Natural killer cell (primary cell): ENCODE data around the gene DGAT2. TPM values are rescaled to one million over a fixed set of nuclear protein-coding genes. Genes with fewer than 3 reads are reported as not detected.

Experiments
- ATAC-seq, 3 donors: fragments of 150-1000 bp in 2 of 3; fragments of 200-7000 bp in 1 of 3; cut with Tn5 transposase; 1 replicate in 1 of 3; 2 replicates in 2 of 3; pipeline ENCODE4 v1.10.0; 2021; ENCODE audit warnings: mild to moderate bottlenecking in 2 of 3, moderate library complexity in 2 of 3
- DNase-seq, 2 donors: peaks; one replicate each; pipeline versions ENCODE4 v3.0.0 to v3.0.0-alpha.2; 2013 to 2021; ENCODE audit warnings: mixed read lengths in 1 of 2
- H3K27ac ChIP-seq: one replicate; pipeline ENCODE4 v1.5.1; 2013; ENCODE audit warnings: mild to moderate bottlenecking, low read length
- H3K27me3 ChIP-seq: one replicate; pipeline ENCODE4 v1.6.1; 2013; ENCODE audit warnings: low read length; ENCODE audit not compliant: control insufficient read depth, insufficient read depth
- H3K36me3 ChIP-seq: one replicate; pipeline ENCODE4 v1.6.1; 2013; ENCODE audit warnings: low read length; ENCODE audit not compliant: control insufficient read depth, insufficient read depth
- H3K4me1 ChIP-seq: one replicate; pipeline ENCODE4 v1.6.1; 2013; ENCODE audit warnings: low read length; ENCODE audit not compliant: control insufficient read depth, insufficient read depth
- H3K4me3 ChIP-seq: one replicate; pipeline ENCODE4 v1.5.1; 2013; ENCODE audit warnings: low read length
- H3K9me3 ChIP-seq: one replicate; pipeline ENCODE4 v1.6.1; 2013; ENCODE audit warnings: low read length; ENCODE audit not compliant: control insufficient read depth, insufficient read depth
- H3K27ac Mint-ChIP-seq, 2 donors: one replicate each; pipeline ENCODE4 v1.8.0; 2022; ENCODE audit warnings: mild to moderate bottlenecking in 2 of 2, mixed read lengths in 2 of 2, moderate library complexity in 1 of 2
- H3K27me3 Mint-ChIP-seq, 2 donors: one replicate each; pipeline ENCODE4 v1.8.0; 2022; ENCODE audit warnings: low read depth in 2 of 2, mixed read lengths in 2 of 2
- H3K36me3 Mint-ChIP-seq: one replicate; pipeline ENCODE4 v1.8.0; 2022; ENCODE audit warnings: mixed read lengths
- H3K4me1 Mint-ChIP-seq, 2 donors: one replicate each; pipeline ENCODE4 v1.8.0; 2022; ENCODE audit warnings: mixed read lengths in 2 of 2
- H3K4me3 Mint-ChIP-seq: one replicate; pipeline ENCODE4 v1.8.0; 2022; ENCODE audit warnings: mild to moderate bottlenecking, moderate library complexity, mixed read lengths
- H3K9me3 Mint-ChIP-seq, 2 donors: one replicate each; pipeline ENCODE4 v1.8.0; 2022; ENCODE audit warnings: mixed read lengths in 2 of 2
- WGBS: methylation state at CpG from one replicate; pipeline ENCODE4 v1.1.7; 2013; ENCODE audit warnings: missing lambda C conversion rate; ENCODE audit not compliant: insufficient coverage; 5-methylcytosine and 5-hydroxymethylcytosine counted together
- intact Hi-C: fragments of 100-400 bp; cut with micrococcal nuclease; formaldehyde crosslinking; loops from one replicate; pipeline ENCODE4 v1.14.2; 2022
- total RNA-seq, 4 donors: library from RNA; stranded (reverse); fragments of 120-200 nt in 1 of 4; gene quantifications; one replicate each; pipeline versions ENCODE4 v1.2.3 to v1.2.4, GENCODE V29; 2013 to 2022
- TF ChIP-seq, protein P1 (sequence below): fragments of 200-600 bp; IDR thresholded peaks from one replicate; pipeline ENCODE4 v1.8.0; 2022; ENCODE audit warnings: antibody characterized with exemption

Gene DGAT2
- total RNA-seq, 3 donors from 2014 or later (not counting 1 experiment from before 2014, with no cell fraction given) = 0.24 to 2.8 (median 0.75) TPM

DNA sequence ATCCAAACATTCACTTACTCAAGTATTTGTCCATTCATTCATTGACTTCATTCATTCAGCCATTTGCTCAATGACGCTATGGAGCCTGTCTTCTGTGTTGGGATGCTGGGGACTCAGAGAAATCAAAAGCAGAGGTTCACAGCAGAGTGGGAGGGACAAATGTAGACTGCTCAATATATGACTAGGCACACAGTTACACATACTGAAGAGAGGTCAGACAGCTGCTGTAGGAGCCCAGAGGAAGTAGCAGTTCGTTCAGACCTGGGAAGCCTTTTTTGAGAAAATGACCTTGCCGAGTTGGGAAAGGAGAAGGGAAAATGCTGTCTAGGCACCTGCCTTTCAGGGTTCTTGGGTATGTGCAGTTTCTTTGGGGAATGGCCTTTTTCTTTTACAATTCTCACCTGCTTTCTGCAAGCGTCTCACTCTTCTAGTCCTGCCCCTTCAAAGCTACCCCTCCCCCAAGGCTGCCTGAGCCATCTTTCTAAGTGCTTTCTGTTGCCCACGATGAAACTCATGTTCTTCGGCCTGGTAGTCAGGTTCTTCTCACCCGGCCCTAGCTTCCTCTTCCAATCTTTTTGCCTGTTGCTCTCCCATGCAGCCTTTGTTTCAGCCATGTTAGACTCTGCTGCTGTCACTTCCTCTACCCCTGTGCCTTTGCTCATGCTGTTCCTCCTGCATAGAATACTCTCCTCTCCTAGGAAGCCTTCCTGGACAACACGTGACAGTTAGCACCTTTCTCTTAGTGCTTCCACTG is 42.2 kb downstream of the DGAT2 start:
- Histone ChIP-seq H3K9me3 (no peaks in the 10 kb centered on the region), H3K4me1 (peaks cover 10% of the 10 kb centered on the region), H3K36me3 (no peaks in the 10 kb centered on the region), H3K27me3 (no peaks in the 10 kb centered on the region), H3K4me3 (no peak overlapping the region), H3K27ac (no peak overlapping the region)
- TF ChIP-seq, protein P1, sequence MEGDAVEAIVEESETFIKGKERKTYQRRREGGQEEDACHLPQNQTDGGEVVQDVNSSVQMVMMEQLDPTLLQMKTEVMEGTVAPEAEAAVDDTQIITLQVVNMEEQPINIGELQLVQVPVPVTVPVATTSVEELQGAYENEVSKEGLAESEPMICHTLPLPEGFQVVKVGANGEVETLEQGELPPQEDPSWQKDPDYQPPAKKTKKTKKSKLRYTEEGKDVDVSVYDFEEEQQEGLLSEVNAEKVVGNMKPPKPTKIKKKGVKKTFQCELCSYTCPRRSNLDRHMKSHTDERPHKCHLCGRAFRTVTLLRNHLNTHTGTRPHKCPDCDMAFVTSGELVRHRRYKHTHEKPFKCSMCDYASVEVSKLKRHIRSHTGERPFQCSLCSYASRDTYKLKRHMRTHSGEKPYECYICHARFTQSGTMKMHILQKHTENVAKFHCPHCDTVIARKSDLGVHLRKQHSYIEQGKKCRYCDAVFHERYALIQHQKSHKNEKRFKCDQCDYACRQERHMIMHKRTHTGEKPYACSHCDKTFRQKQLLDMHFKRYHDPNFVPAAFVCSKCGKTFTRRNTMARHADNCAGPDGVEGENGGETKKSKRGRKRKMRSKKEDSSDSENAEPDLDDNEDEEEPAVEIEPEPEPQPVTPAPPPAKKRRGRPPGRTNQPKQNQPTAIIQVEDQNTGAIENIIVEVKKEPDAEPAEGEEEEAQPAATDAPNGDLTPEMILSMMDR = no peak
- Mint-ChIP-seq H3K9me3 (no peaks in the 10 kb centered on the region), H3K36me3 (no peaks in the 10 kb centered on the region), H3K4me3 (no peak overlapping the region), H3K27ac (no peak overlapping the region), H3K4me1 (peaks cover 7 to 15% of the 10 kb centered on the region in 2 donors), H3K27me3 (no peaks in the 10 kb centered on the region)
- intact Hi-C loops = loop anchor here (10.0 kb wide), 1 partner anchor 424 kb away; no protein-coding TSS in a partner anchor
- ATAC-seq (no peak), DNase-seq (no peak)
- 76% methylated on average over 8 of the region's 8 CpGs for WGBS

DNA sequence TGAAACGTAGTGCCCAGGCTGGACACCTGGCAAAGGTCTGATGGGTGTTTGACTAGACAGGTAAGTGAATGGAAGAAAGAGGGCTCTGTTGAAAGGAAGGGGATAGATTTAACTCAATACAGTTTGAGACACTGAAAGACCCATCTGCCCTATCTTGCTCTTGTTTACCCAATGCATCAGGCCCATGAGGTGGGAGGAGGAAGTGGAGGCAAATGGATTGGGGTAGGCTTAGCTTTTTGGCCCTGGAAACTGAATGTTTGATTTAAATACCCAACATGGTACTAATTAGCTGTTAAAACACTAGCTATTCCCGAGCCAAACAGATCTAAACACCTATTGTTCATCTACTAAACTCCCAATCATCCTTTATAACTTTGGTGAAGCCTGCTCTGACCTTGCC is 42.9 kb downstream of the DGAT2 start:
- H3K27me3 ChIP-seq = no peaks in the 10 kb centered on the region
- DNase-seq (no peak), ATAC-seq (no peak)
- no peaks in the 10 kb centered on the region for H3K9me3 Mint-ChIP-seq
- H3K4me1 Mint-ChIP-seq = peaks cover 7 to 15% of the 10 kb centered on the region in 2 donors
- no peaks in the 10 kb centered on the region for H3K36me3 ChIP-seq
- H3K27me3 Mint-ChIP-seq = no peaks in the 10 kb centered on the region
- TF ChIP-seq, protein P1 = no peak
- H3K9me3 ChIP-seq = no peaks in the 10 kb centered on the region
- intact Hi-C loops = loop anchor here (10.0 kb wide), 1 partner anchor 423 kb away; no protein-coding TSS in a partner anchor
- H3K27ac Mint-ChIP-seq = no peak overlapping the region
- H3K36me3 Mint-ChIP-seq = no peaks in the 10 kb centered on the region
- no peak overlapping the region for H3K27ac ChIP-seq
- H3K4me3 Mint-ChIP-seq = no peak overlapping the region
- 84% methylated on average over 2 of the region's 2 CpGs for WGBS
- no peak overlapping the region for H3K4me3 ChIP-seq
- peaks cover 12% of the 10 kb centered on the region for H3K4me1 ChIP-seq

DNA sequence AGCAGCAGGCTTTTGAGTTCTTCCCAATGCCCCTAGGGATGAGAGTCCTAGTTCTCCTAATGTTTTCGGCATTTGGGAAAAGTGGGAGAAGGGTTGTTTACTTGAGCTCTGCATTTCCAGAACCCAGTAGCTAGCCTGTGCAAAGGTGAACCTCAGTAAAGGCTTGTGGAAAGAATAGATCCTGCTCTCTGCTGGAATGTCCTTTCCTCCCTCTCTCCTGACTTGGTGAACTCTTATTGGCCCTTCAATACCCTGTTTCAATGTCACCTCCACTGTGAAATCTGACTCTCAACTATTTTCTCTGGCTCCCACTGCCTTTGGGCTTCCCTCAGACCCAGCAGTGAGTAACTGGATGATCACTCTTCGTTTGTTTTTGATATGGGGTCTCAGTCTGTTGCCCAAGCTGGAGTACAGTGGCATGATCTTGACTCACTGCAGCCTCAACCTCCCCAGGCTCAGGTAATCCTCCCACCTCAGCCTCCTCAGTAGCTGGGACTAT is 44.0 kb downstream of the DGAT2 start:
- Mint-ChIP-seq H3K4me3 (no peak overlapping the region), H3K4me1 (peaks cover 7 to 15% of the 10 kb centered on the region in 2 donors), H3K36me3 (no peaks in the 10 kb centered on the region), H3K9me3 (no peaks in the 10 kb centered on the region), H3K27me3 (no peaks in the 10 kb centered on the region), H3K27ac (no peak overlapping the region)
- WGBS = 91% methylated on average over 2 of the region's 2 CpGs
- H3K9me3 ChIP-seq = no peaks in the 10 kb centered on the region
- H3K36me3 ChIP-seq = no peaks in the 10 kb centered on the region
- no peak overlapping the region for H3K27ac ChIP-seq
- no peaks in the 10 kb centered on the region for H3K27me3 ChIP-seq
- intact Hi-C loops = loop anchor here (10.0 kb wide), 1 partner anchor 422 kb away; no protein-coding TSS in a partner anchor
- H3K4me3 ChIP-seq = no peak overlapping the region
- no peak for ATAC-seq
- no peak for DNase-seq
- TF ChIP-seq, protein P1 = no peak
- peaks cover 19% of the 10 kb centered on the region for H3K4me1 ChIP-seq
